Pons (tissue), 1 donor: ENCODE results near the gene EVI2B.
"Not testable (repeated sequence)": the region's sequence is repeated elsewhere in the genome, so short reads cannot be mapped to it uniquely, and the experiment has no call there.

Experiments used
- DNase-seq: peaks from one replicate; pipeline ENCODE4 v3.0.0-alpha.2; 2016; ENCODE audit warnings: low spot score

The EVI2B gene

GRCh38 chr17:31310260-31310659 is 3.6 kb downstream of the EVI2B start:
- peak; percentile 51 for DNase-seq

DNA sequence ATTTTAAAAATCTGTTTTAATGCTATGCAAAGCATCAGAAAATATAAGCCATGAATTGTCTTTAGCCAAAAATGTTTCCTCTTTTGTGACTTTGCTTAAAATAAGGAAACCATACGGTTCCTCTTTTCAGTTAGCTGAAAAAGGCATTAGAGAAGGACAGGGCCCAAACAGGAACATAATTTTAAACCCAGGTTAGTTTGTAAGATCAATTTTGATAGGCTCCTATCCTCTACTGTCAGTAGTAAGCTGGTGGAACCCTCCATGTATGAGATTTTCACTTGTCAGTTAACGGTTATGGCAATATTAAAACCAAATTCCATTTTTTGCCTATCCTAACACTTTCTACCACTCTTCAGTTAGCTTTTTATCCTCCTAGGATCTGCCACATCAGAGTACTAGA is 4.3 kb downstream of the EVI2B start:
- peak; percentile 64 for DNase-seq

- peak; percentile 58 for DNase-seq
These were observed 5.2 kb downstream of the EVI2B start for GRCh38 chr17:31308372-31309334.

- no peak for DNase-seq
These were observed 6.2 kb downstream of the EVI2B start for GRCh38 chr17:31307640-31308039.

DNA sequence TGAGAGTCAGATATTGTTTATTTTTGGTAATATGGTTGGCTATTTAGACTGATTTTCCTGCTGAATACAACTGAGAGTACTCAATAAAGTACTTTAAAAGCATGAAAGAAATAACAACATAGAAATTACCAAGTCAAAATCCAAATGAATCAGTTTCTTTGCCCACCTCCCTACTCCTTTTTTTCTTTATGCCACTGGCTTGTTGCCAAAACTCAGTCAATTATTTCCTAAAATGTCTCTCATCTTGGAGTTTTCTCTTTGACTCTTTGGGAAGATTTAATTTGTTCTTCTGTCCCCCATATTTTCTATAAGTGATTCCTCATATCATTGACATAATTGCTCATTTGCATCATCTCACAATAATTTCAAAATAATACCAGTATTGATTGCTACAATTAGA is 14.2 kb downstream of the EVI2B start:
- DNase-seq, result no peak

- DNase-seq, result peak; percentile 92
These were observed 16.8 kb downstream of the EVI2B start, which contains the start of gene OMG for GRCh38 chr17:31297090-31297489. OMG (minus strand) TSS chr17:31297239; CDS start chr17:31296331, 908 bp downstream.

DNA sequence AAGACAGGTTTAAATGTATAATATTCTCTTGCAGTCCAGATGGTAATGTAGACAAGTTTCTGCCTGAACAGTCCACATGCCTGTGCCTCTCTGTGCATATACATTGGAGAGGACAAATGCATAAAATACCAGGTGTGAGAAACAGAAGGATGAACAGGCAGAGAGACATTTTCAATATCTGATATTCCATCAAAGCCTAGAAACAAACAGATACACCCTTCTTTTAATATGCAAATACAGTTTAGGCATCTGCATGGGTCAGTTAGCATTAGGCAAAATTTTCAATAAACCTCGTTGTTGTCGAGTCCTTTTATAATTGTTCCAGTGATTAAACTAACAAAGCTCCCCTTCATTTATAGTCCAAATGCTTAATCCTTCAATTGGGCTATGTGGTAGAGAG is 17.7 kb downstream of the EVI2B start:
- DNase-seq, result peak; percentile 89

- no peak for DNase-seq
These were observed 18.4 kb downstream of the EVI2B start for GRCh38 chr17:31295489-31295871.

DNA sequence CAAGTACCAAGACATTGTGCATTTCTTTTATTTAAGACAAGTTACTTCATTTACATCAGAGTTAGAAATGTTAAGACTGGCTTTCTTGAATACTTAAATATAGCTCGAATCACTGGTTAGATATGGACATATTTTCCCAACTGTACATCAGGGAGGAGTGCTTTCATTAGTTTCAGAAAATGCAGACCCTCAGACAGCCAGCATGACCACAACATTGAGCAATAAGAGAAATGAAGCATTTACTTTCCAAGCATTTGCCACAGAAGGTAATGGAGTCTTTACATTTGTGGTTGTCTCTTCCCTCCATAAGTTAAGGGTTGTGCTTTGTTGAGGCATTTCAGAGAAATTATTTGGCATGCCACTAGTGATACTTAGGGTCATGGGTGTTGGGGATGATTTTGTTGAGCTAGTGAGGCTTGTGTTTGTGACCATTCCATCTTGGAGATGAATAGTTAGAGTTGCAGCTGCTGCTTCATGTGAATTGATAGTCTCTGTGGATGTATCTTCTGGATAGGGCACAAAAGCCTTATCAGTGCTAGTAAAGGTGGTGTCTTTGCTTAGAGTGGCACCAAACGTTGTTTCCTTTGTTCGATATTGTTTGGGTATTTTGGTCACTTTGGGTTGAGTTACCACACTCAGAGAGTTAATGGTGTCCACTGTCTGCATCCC is 18.9 kb downstream of the EVI2B start:
- DNase-seq, result peak; percentile 74

DNA sequence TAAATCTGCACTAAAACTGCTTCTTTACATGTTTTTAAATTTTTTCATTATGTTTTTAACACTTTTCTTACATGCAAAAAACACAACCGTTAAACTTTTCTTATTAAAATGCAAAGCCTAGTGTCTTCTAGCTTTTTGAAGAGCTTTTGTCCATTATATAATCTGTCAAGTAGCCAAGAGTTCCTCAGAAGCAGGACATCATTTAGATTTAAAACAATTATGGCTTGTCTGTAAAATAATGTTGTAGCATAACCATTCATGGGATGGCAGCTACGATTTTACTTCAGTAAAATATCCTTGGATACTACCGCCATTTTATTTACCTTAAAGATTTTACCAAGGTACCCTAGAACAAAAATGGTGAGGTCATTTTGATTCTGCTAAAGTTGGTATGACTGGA is 19.6 kb downstream of the EVI2B start:
- peak; percentile 88 for DNase-seq

- no peak for DNase-seq
These were observed 20.3 kb downstream of the EVI2B start for GRCh38 chr17:31293581-31293980.

DNA sequence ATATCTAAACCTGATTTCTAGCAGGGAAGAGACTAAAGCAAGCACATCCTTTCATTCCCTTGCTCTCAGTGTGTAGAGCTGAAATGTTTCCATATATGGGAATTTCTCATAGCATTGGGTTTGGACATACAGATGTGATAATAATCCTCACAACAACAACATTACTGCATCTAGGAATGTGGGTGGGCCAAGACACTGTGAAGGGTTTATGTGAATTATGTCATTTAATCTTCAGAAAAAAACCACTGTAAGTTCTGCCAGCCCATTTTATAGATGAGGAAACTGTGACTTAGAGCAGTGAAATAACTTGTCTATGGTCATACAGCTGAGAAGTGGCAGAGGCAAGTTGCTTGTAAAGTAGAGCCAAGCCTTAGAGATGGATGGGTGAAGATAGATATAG is 22.0 kb downstream of the EVI2B start:
- no peak for DNase-seq

- no peak for DNase-seq
These were observed 24.1 kb downstream of the EVI2B start for GRCh38 chr17:31289790-31290189.

DNA sequence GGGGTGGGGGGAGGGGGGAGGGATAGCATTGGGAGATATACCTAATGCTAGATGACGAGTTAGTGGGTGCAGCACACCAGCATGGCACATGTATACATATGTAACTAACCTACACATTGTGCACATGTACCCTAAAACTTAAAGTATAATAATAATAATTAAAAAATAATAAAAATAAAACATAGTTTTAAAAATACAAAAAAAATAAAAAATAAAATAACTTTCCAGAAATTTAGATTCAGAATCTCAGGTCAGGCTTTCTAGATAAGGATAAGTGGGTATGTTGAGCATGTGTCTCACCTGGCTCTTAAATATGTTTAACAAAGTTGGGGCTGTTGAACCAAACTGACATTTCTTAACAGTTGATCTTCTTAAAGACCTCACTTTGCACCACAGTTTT is 25.9 kb downstream of the EVI2B start:
- not testable (repeated sequence) for DNase-seq

GRCh38 chr17:31286587-31286986 is 27.3 kb downstream of the EVI2B start:
- no peak for DNase-seq

DNA sequence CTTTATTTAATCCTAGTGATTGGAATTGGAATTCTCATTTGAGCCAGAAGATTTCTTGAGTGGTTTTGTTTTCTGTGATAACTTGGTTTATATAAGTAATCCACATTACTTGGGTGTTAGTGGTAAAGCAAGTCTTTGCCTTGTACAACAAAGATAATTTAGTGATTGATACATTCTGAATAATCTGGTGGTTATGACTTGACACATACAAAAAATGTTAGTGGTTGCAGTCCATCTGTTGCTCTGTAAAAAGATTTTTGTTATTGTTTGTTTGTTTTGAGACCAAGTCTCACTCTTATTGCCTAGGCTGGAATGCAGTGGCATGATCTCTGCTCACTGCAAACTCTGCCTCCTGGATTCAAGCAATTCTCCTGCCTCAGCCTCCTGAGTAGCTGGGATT is 30.0 kb downstream of the EVI2B start:
- no peak for DNase-seq

DNA sequence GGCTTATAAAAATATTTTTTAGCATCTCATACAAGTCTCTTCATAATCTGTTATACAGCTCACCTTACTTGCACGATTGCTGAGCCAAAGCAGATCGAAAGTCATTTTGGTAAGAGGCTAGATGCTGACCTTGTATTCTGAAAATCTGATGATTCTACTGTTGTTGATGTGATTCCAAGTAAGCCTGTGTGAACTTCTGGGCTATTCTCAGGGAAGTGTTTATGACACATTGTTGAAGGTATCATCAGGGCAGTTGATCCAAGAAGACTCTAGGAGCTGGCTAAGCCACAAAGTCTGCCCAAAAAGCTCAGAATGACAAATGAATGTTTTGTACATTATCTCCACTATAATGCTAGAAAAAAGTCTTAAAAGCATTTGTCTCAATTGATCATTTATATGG is 32.8 kb downstream of the EVI2B start:
- no peak for DNase-seq

DNA sequence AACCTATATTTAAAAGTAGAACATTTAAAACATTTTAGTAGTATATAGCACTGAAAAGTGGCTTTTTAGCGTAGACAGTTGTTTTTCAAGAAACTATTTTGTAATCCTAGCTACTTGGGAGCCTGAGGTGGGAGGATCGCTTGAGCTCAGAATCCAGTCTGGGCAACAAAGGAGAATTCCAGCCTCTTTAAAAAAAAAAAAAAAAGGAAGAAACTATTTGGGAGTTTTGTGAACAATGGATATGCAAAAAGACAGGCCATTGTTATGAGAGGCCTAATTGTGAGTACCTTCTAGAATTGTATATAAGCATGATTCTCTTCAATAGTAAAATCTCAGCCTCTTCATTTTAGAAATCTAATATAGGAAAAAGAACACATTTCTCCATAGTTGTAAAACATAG is 34.5 kb downstream of the EVI2B start:
- DNase-seq, result no peak

DNA sequence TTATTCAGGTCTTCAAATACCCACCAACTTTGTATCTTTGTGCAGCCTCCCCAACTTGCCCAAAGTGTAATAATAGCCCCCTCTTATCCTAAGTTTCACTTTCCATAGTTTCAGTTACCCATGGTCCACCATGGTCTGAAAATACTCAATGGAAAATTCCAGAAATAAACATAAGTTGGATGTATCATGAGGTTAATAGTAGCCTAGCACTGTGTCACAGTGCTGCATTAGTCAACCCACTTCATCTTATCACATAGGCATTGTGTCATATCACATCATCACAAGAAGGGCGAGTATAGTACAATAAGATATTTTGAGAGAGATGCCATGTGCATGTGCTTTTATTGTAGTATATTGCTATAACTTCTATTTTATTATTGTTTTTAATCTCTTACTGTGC is 38.7 kb downstream of the EVI2B start:
- no peak for DNase-seq

GRCh38 chr17:31274252-31274651 is 39.6 kb downstream of the EVI2B start:
- no peak for DNase-seq

GRCh38 chr17:31273516-31273915 is 40.3 kb downstream of the EVI2B start:
- no peak for DNase-seq

- DNase-seq, result no peak
These were observed 41.1 kb downstream of the EVI2B start for GRCh38 chr17:31272803-31273202.

- DNase-seq, result no peak
These were observed 41.6 kb downstream of the EVI2B start for GRCh38 chr17:31272236-31272635.
